Left ventricle myocardium superior (tissue), 1 donor: Measurements from ENCODE around the gene SRRM3. TPM values are rescaled to one million over a fixed set of nuclear protein-coding genes. Genes with fewer than 3 reads are reported as not detected.
A peak's percentile ranks its signal among the peaks of the same experiment; 100 is the strongest.
"Not testable (repeated sequence)": the region's sequence is repeated elsewhere in the genome, so short reads cannot be mapped to it uniquely, and the experiment has no call there.

Experiments used
- ATAC-seq: fragments of 200-7000 bp; cut with Tn5 transposase; one replicate; pipeline ENCODE4 v1.9.1; 2020; ENCODE audit warnings: mild to moderate bottlenecking, moderate library complexity
- DNase-seq: peaks from one replicate; pipeline ENCODE4 v3.0.0-alpha.2; 2020
- intact Hi-C: fragments of 100-400 bp; cut with micrococcal nuclease; formaldehyde crosslinking; loops from one replicate; pipeline ENCODE4 v1.11.0; 2022
- total RNA-seq: library from RNA; stranded (reverse); fragmentation: NEBNext Ultra II Directional; extraction: Animal tissue kit (Norgen Biotek cat#: 25700); gene quantifications from one replicate; pipeline ENCODE4 v1.2.1, GENCODE V29; 2021
- donor health status: DM: no; HTN: yes; CAD: no; lungs with severe emphysema.

The SRRM3 gene
- total RNA-seq, 1 donor from 2014 or later: 17.2 TPM

GRCh38 chr7:76325811-76326210 lies 124.1 kb downstream of the SRRM3 start:
- ATAC-seq: no peak
- intact Hi-C loops: no loop called here
- DNase-seq: no peak

GRCh38 chr7:76326646-76327233 lies 125.0 kb downstream of the SRRM3 start:
- ATAC-seq (no peak), DNase-seq (no peak)
- intact Hi-C loops: no loop called here

- DNase-seq: no peak
- no peak for ATAC-seq
- intact Hi-C loops: no loop called here
These were observed 125.9 kb downstream of the SRRM3 start for GRCh38 chr7:76327610-76328009.

GRCh38 chr7:76328389-76328788 lies 126.7 kb downstream of the SRRM3 start:
- no peak for ATAC-seq
- intact Hi-C loops: no loop called here
- no peak for DNase-seq

- DNase-seq (no peak), ATAC-seq (no peak)
- intact Hi-C loops: no loop called here
These were observed 127.8 kb downstream of the SRRM3 start for GRCh38 chr7:76329479-76329878.

- intact Hi-C loops: no loop called here
- ATAC-seq: no peak
- DNase-seq: no peak
These were observed 128.6 kb downstream of the SRRM3 start for GRCh38 chr7:76330261-76330660.

GRCh38 chr7:76330673-76331072 lies 129.0 kb downstream of the SRRM3 start:
- intact Hi-C loops: no loop called here
- DNase-seq (no peak), ATAC-seq (no peak)

- DNase-seq: no peak
- intact Hi-C loops: no loop called here
- ATAC-seq: no peak
These were observed 130.4 kb downstream of the SRRM3 start for GRCh38 chr7:76332078-76332477.

- peak; percentile 86 for ATAC-seq
- intact Hi-C loops: no loop called here
- DNase-seq: peak; percentile 88
These were observed 131.9 kb downstream of the SRRM3 start for GRCh38 chr7:76333511-76334101.

- intact Hi-C loops: no loop called here
- no peak for ATAC-seq
- DNase-seq: no peak
These were observed 132.7 kb downstream of the SRRM3 start for GRCh38 chr7:76334320-76334967.

- intact Hi-C loops, DNase-seq, ATAC-seq: not testable (repeated sequence)
These were observed 133.7 kb downstream of the SRRM3 start for GRCh38 chr7:76335417-76335816.

GRCh38 chr7:76336094-76336493 lies 134.4 kb downstream of the SRRM3 start:
- no peak for DNase-seq
- no peak for ATAC-seq
- intact Hi-C loops: no loop called here

Other genes with a start within 250 kb of the SRRM3 start
- gene TMEM120A, start 207.3 kb upstream of the SRRM3 start, total RNA-seq: 107 TPM
- gene STYXL1, start 153.9 kb upstream of the SRRM3 start, total RNA-seq: 21.9 TPM
- 680 TPM for gene MDH2, start 153.8 kb upstream of the SRRM3 start, total RNA-seq
- 2,442 TPM for gene HSPB1, start 100.8 kb downstream of the SRRM3 start, total RNA-seq
- gene YWHAG, start 157.1 kb downstream of the SRRM3 start, total RNA-seq: 238 TPM
- 0.55 TPM for gene SSC4D, start 207.8 kb downstream of the SRRM3 start, total RNA-seq
- not detected for gene ZP3, start 223.1 kb downstream of the SRRM3 start, total RNA-seq